Esophagus muscularis mucosa (tissue), 3 donors: ENCODE data around the gene PPM1F.

Experiments
- CTCF ChIP-seq, 3 experiments: fragments of 200-600 bp in 2 of 3; fragments of 450-650 bp in 1 of 3; sonication (generic) in 2 of 3; IDR thresholded peaks; one replicate each; pipeline ENCODE4 v1.5.1; 2017 to 2019; ENCODE audit warnings: antibody characterized with exemption in 3 of 3, mild to moderate bottlenecking in 2 of 3, moderate library complexity in 1 of 3
- POLR2A ChIP-seq: fragments of 450-650 bp; IDR thresholded peaks from one replicate; pipeline ENCODE4 v1.6.1; 2017; ENCODE audit warnings: antibody characterized with exemption, moderate library complexity, mild to moderate bottlenecking, low read depth

- TF ChIP-seq CTCF (IDR thresholded peaks at IDR 0.05) (no peak), POLR2A (no peak)
These were observed 22.6 kb upstream of the PPM1F start for GRCh38 chr22:21975273-21975672.
